Measurements from ENCODE around the gene ARHGEF4. TPM values are rescaled to one million over a fixed set of nuclear protein-coding genes. Genes with fewer than 3 reads are reported as not detected.

ARHGEF4 gene
- polyA plus RNA-seq, 1 donor (not counting 4 experiments of a cell fraction or from before 2014, with no cell fraction given): 22.6 TPM

DNA sequence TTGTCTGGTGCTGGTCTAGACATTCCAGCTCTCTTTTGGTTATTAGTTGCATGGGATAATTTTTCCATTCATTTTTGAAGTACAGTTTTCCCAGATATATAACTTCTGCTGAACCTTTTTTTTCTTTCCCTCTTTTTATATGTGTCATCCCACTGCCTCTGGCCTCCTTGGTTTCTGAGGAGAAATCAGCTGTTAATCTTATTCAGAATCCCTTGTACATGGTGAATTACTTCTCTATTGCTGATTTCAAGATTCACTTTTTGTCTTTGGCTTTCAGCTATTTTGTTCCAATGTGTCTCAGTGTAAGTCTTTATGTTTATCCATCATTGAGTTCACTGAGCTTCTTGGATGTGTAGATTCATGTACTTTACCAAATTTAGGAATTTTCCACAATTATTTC is 99.7 kb downstream of the ARHGEF4 start:
- no peaks in the 10 kb centered on the region for H3K27me3 ChIP-seq (ENCODE audit: control insufficient read depth, extremely low read depth, insufficient read depth, low read length)
- H2AFZ ChIP-seq (ENCODE audit: control insufficient read depth, low read length): no peak overlapping the region
- dilution Hi-C loops (cut with MboI; ENCODE audit: extremely low pct_ligation_motif_present, low sequenced_read_pairs): no loop called here
- no peaks in the 10 kb centered on the region for H3K4me1 ChIP-seq (ENCODE audit: control insufficient read depth, extremely low read depth, insufficient read depth, low read length)
- TF ChIP-seq EZH2 (IDR thresholded peaks at IDR 0.05; ENCODE audit: low read length): no peak
- H3K9me1 ChIP-seq (ENCODE audit: control insufficient read depth, extremely low read depth, insufficient read depth, low read length): no peaks in the 10 kb centered on the region
- H3K4me3 ChIP-seq (ENCODE audit: control insufficient read depth in 2 of 3, extremely low read depth in 1 of 3, insufficient read depth in 2 of 3, low read depth in 1 of 3, low read length in 3 of 3): no peak overlapping the region
- no peak overlapping the region for H3K27ac ChIP-seq (ENCODE audit: control insufficient read depth, insufficient read depth, low read length)
- no peak overlapping the region for H3K4me2 ChIP-seq (ENCODE audit: control insufficient read depth, extremely low read depth, insufficient read depth, low read depth, low read length)
- H3K36me3 ChIP-seq (ENCODE audit: control insufficient read depth in 2 of 2, extremely low read depth in 1 of 2, insufficient read depth in 2 of 2, low read length in 2 of 2): peaks cover under 1 to 4% of the 10 kb centered on the region in 2 experiments
- no peak for DNase-seq (ENCODE audit: low read depth, low spot score)
- H3K9ac ChIP-seq (ENCODE audit: control insufficient read depth, extremely low read depth, insufficient read depth, low read length): no peak overlapping the region
- no peak for FAIRE-seq
- no peaks in the 10 kb centered on the region for H3K9me3 ChIP-seq (ENCODE audit: control insufficient read depth, low read depth, low read length)
- no peaks in the 10 kb centered on the region for H4K20me1 ChIP-seq (ENCODE audit: control insufficient read depth, extremely low read depth, insufficient read depth, low read length)
- H3K79me2 ChIP-seq (ENCODE audit: control insufficient read depth, insufficient read depth, low read length): peaks cover 4% of the 10 kb centered on the region

DNA sequence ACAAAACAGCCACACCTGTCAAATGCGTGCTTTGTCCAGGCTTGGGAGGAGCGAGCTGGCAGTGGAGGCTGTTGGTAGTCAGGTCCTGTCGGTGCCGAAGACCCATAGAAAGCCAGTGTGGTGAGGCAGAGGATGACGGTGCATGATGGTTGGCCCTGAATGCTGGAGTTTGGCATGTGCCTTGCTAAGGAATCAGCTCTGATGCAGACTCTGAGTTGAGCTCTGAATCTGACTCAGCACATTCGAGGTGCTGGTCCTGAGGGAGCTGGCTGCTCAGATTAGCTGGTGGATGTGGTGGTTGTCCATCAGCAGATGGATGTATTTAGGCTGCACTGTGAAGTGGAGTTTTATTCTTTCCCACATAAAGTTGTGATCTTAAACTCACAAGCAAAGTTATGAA is 111.3 kb downstream of the ARHGEF4 start:
- TF ChIP-seq EZH2 (IDR thresholded peaks at IDR 0.05; ENCODE audit: low read length): no peak
- TF ChIP-seq, protein P1, sequence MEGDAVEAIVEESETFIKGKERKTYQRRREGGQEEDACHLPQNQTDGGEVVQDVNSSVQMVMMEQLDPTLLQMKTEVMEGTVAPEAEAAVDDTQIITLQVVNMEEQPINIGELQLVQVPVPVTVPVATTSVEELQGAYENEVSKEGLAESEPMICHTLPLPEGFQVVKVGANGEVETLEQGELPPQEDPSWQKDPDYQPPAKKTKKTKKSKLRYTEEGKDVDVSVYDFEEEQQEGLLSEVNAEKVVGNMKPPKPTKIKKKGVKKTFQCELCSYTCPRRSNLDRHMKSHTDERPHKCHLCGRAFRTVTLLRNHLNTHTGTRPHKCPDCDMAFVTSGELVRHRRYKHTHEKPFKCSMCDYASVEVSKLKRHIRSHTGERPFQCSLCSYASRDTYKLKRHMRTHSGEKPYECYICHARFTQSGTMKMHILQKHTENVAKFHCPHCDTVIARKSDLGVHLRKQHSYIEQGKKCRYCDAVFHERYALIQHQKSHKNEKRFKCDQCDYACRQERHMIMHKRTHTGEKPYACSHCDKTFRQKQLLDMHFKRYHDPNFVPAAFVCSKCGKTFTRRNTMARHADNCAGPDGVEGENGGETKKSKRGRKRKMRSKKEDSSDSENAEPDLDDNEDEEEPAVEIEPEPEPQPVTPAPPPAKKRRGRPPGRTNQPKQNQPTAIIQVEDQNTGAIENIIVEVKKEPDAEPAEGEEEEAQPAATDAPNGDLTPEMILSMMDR (optimal IDR thresholded peaks at IDR 0.05 in 1 of 3, IDR thresholded peaks at IDR 0.05 in 1 of 3, conservative IDR thresholded peaks at IDR 0.05 in 1 of 3; ENCODE audit: extremely low read depth in 1 of 3, insufficient read depth in 2 of 3, low read length in 3 of 3): no peak
- dilution Hi-C loops (cut with MboI; ENCODE audit: extremely low pct_ligation_motif_present, low sequenced_read_pairs): no loop called here

DNA sequence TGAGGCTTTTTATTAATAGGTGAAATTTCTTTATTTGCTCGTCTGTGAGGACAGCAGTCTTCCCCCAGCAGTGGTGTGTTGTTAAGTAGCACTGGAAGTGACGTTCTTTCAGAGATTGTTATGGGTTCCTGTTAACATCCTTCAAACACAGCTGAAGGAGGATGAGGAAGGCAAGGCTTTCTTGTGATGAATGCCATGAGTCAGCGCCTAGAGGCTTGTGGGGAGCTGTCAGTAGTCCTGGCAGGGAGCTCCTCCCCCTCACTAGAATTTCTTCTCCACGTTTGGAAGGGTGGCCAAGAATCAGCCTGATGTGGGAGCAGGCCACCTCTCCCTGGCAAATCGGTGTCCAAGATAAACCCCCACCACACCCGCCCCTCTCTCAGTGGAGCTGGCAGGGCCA is 113.2 kb downstream of the ARHGEF4 start:
- TF ChIP-seq EZH2 (IDR thresholded peaks at IDR 0.05; ENCODE audit: low read length): no peak
- TF ChIP-seq, protein P1 (optimal IDR thresholded peaks at IDR 0.05 in 1 of 3, IDR thresholded peaks at IDR 0.05 in 1 of 3, conservative IDR thresholded peaks at IDR 0.05 in 1 of 3; ENCODE audit: extremely low read depth in 1 of 3, insufficient read depth in 2 of 3, low read length in 3 of 3): no peak
- Histone ChIP-seq H4K20me1 (ENCODE audit: control insufficient read depth, extremely low read depth, insufficient read depth, low read length) (no peaks in the 10 kb centered on the region), H3K4me2 (ENCODE audit: control insufficient read depth, extremely low read depth, insufficient read depth, low read depth, low read length) (no peak overlapping the region), H3K9ac (ENCODE audit: control insufficient read depth, extremely low read depth, insufficient read depth, low read length) (no peak overlapping the region), H3K9me3 (ENCODE audit: control insufficient read depth, low read depth, low read length) (no peaks in the 10 kb centered on the region), H3K27ac (ENCODE audit: control insufficient read depth, insufficient read depth, low read length) (no peak overlapping the region), H3K9me1 (ENCODE audit: control insufficient read depth, extremely low read depth, insufficient read depth, low read length) (no peaks in the 10 kb centered on the region), H3K4me3 (ENCODE audit: control insufficient read depth in 2 of 3, extremely low read depth in 1 of 3, insufficient read depth in 2 of 3, low read depth in 1 of 3, low read length in 3 of 3) (no peak overlapping the region), H2AFZ (ENCODE audit: control insufficient read depth, low read length) (no peak overlapping the region), H3K79me2 (ENCODE audit: control insufficient read depth, insufficient read depth, low read length) (no peaks in the 10 kb centered on the region), H3K36me3 (ENCODE audit: control insufficient read depth in 2 of 2, extremely low read depth in 1 of 2, insufficient read depth in 2 of 2, low read length in 2 of 2) (peaks cover 5 to 11% of the 10 kb centered on the region in 2 experiments), H3K27me3 (ENCODE audit: control insufficient read depth, extremely low read depth, insufficient read depth, low read length) (no peaks in the 10 kb centered on the region), H3K4me1 (ENCODE audit: control insufficient read depth, extremely low read depth, insufficient read depth, low read length) (peaks cover 9% of the 10 kb centered on the region)
- dilution Hi-C loops (cut with MboI; ENCODE audit: extremely low pct_ligation_motif_present, low sequenced_read_pairs): no loop called here
- FAIRE-seq: peak; percentile 89
- peak; percentile 9 for DNase-seq (ENCODE audit: low read depth, low spot score)

More for the DNA sequence above, 111.3 kb downstream of the ARHGEF4 start:
- no peaks in the 10 kb centered on the region for H3K27me3 ChIP-seq (ENCODE audit: control insufficient read depth, extremely low read depth, insufficient read depth, low read length)
- no peak overlapping the region for H2AFZ ChIP-seq (ENCODE audit: control insufficient read depth, low read length)
- no peak overlapping the region for H3K4me3 ChIP-seq (ENCODE audit: control insufficient read depth in 2 of 3, extremely low read depth in 1 of 3, insufficient read depth in 2 of 3, low read depth in 1 of 3, low read length in 3 of 3)
- peaks cover 8 to 11% of the 10 kb centered on the region in 2 experiments for H3K36me3 ChIP-seq (ENCODE audit: control insufficient read depth in 2 of 2, extremely low read depth in 1 of 2, insufficient read depth in 2 of 2, low read length in 2 of 2)
- H3K9ac ChIP-seq (ENCODE audit: control insufficient read depth, extremely low read depth, insufficient read depth, low read length): no peak overlapping the region
- peaks cover 9% of the 10 kb centered on the region for H3K4me1 ChIP-seq (ENCODE audit: control insufficient read depth, extremely low read depth, insufficient read depth, low read length)
- H3K27ac ChIP-seq (ENCODE audit: control insufficient read depth, insufficient read depth, low read length): no peak overlapping the region
- no peaks in the 10 kb centered on the region for H4K20me1 ChIP-seq (ENCODE audit: control insufficient read depth, extremely low read depth, insufficient read depth, low read length)
- H3K9me1 ChIP-seq (ENCODE audit: control insufficient read depth, extremely low read depth, insufficient read depth, low read length): no peaks in the 10 kb centered on the region
- no peak overlapping the region for H3K4me2 ChIP-seq (ENCODE audit: control insufficient read depth, extremely low read depth, insufficient read depth, low read depth, low read length)
- H3K9me3 ChIP-seq (ENCODE audit: control insufficient read depth, low read depth, low read length): no peaks in the 10 kb centered on the region
- H3K79me2 ChIP-seq (ENCODE audit: control insufficient read depth, insufficient read depth, low read length): peaks cover 2% of the 10 kb centered on the region
- FAIRE-seq (no peak), DNase-seq (ENCODE audit: low read depth, low spot score) (no peak)

All from keratinocyte (primary cell).